Adrenal gland (tissue), 5 donors: ENCODE measurements around the gene LINC01488.

Experiments
- POLR2A ChIP-seq, 2 donors: fragments of 450-650 bp; IDR thresholded peaks; one replicate each; pipeline ENCODE4 v1.6.1; 2017; ENCODE audit warnings: antibody characterized with exemption in 2 of 2, mild to moderate bottlenecking in 2 of 2, moderate library complexity in 1 of 2
- TF ChIP-seq, protein P1 (sequence below), 6 experiments: fragments of 450-650 bp in 4 of 6; fragments of 200-600 bp in 2 of 6; sonication (generic) in 1 of 6; IDR thresholded peaks; 1 replicate in 5 of 6; 2 replicates in 1 of 6; pipeline versions ENCODE4 v1.5.1 to v1.8.0; 2016 to 2021; ENCODE audit warnings: antibody characterized with exemption in 6 of 6, mild to moderate bottlenecking in 2 of 6, moderate library complexity in 1 of 6
- donor health status: DM: no; HTN: no; CAD: no.

DNA sequence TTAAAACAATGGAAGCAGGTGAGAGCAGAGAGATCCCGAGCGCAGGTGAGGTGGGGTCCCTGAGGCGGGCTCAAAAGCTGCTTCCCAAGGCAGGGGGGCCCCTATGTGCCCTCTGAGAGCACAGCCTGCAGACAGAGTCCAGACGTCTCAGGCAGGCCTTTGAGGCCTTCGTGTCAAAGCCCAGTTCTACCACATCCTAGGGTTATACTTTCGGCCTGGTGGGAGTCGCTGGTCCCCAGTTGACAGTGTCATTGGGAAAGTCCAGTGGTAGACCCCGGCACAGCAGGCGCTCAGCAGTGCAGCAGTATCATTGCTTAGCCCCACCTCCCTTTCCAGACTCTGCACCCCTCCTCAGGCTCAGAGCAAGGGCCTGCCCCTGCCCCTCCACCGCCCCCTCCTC lies 9.1 kb downstream of the LINC01488 start:
- TF ChIP-seq, protein P1, sequence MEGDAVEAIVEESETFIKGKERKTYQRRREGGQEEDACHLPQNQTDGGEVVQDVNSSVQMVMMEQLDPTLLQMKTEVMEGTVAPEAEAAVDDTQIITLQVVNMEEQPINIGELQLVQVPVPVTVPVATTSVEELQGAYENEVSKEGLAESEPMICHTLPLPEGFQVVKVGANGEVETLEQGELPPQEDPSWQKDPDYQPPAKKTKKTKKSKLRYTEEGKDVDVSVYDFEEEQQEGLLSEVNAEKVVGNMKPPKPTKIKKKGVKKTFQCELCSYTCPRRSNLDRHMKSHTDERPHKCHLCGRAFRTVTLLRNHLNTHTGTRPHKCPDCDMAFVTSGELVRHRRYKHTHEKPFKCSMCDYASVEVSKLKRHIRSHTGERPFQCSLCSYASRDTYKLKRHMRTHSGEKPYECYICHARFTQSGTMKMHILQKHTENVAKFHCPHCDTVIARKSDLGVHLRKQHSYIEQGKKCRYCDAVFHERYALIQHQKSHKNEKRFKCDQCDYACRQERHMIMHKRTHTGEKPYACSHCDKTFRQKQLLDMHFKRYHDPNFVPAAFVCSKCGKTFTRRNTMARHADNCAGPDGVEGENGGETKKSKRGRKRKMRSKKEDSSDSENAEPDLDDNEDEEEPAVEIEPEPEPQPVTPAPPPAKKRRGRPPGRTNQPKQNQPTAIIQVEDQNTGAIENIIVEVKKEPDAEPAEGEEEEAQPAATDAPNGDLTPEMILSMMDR (IDR thresholded peaks at IDR 0.05): no peak
- no peak for TF ChIP-seq POLR2A (IDR thresholded peaks at IDR 0.05)
